ENCODE measurements around the gene PFN4. TPM values are rescaled to one million over a fixed set of nuclear protein-coding genes. Genes with fewer than 3 reads are reported as not detected.

The PFN4 gene
- total RNA-seq, 4 donors from 2014 or later, result 0.39 to 5.7 (median 1.7) TPM; not detected in 1

DNA sequence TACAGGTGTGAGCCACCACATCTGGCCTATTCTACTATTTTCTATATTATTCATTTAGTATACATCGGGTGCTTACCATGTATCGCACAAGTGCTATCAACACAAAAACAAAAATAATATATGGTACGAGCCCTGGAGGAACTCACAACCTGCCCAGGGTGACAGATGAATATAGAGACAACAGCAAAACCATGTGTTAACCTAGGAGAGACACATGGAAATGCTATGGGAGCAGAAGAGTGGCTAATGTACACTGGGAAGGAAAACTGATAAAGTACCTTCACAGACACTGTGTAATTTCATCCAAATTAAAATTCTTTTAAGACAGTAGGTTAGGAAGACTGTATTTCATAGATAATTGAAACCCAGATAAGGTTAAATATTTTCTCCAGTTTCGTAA, 50.9 kb downstream of the PFN4 start:
- TF ChIP-seq POLR2A (IDR thresholded peaks at IDR 0.05) (no peak), EP300 (IDR thresholded peaks at IDR 0.05) (no peak)
- TF ChIP-seq, protein P1, sequence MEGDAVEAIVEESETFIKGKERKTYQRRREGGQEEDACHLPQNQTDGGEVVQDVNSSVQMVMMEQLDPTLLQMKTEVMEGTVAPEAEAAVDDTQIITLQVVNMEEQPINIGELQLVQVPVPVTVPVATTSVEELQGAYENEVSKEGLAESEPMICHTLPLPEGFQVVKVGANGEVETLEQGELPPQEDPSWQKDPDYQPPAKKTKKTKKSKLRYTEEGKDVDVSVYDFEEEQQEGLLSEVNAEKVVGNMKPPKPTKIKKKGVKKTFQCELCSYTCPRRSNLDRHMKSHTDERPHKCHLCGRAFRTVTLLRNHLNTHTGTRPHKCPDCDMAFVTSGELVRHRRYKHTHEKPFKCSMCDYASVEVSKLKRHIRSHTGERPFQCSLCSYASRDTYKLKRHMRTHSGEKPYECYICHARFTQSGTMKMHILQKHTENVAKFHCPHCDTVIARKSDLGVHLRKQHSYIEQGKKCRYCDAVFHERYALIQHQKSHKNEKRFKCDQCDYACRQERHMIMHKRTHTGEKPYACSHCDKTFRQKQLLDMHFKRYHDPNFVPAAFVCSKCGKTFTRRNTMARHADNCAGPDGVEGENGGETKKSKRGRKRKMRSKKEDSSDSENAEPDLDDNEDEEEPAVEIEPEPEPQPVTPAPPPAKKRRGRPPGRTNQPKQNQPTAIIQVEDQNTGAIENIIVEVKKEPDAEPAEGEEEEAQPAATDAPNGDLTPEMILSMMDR (IDR thresholded peaks at IDR 0.05), result no peak
- 89 to 96% methylated on average over 4 of the region's 4 CpGs for WGBS, 2 donors

GRCh38 chr2:24065341-24065740, 57.8 kb downstream of the PFN4 start:
- DNase-seq (ENCODE audit: low spot score in 2 of 2), result no peak
- Histone ChIP-seq H3K4me3 (no peak overlapping the region), H3K9me3 (no peaks in the 10 kb centered on the region), H3K4me1 (no peaks in the 10 kb centered on the region), H3K27ac (no peak overlapping the region), H3K27me3 (no peaks in the 10 kb centered on the region), H3K36me3 (peaks cover 2 to 67% (median 9%) of the 10 kb centered on the region in 3 donors)
- 86 to 87% methylated on average over 2 of the region's 2 CpGs for WGBS, 2 donors
- TF ChIP-seq, protein P1 (IDR thresholded peaks at IDR 0.05), result no peak
- TF ChIP-seq EP300 (IDR thresholded peaks at IDR 0.05), result no peak
- TF ChIP-seq POLR2A (IDR thresholded peaks at IDR 0.05), result no peak

More for the DNA sequence above, 50.9 kb downstream of the PFN4 start:
- H3K27ac ChIP-seq, result no peak overlapping the region
- H3K4me1 ChIP-seq, result peaks cover 0 to 30% (median 8%) of the 10 kb centered on the region in 4 donors
- H3K4me3 ChIP-seq, result no peak overlapping the region
- DNase-seq (ENCODE audit: low spot score in 2 of 2), result no peak
- no peaks in the 10 kb centered on the region for H3K27me3 ChIP-seq
- no peaks in the 10 kb centered on the region for H3K9me3 ChIP-seq
- H3K36me3 ChIP-seq, result peaks cover 4 to 69% (median 8%) of the 10 kb centered on the region in 3 donors

Other genes with a start within 250 kb of the PFN4 start
- gene ATAD2B, start 196.2 kb downstream of the PFN4 start, total RNA-seq, result 10 to 100 TPM; 39.0 to 56.9 (median 45.2) TPM
- 10 to 100 TPM; 15.3 to 23.7 (median 17.2) TPM for gene UBXN2A, start 182.9 kb downstream of the PFN4 start, total RNA-seq
- gene MFSD2B, start 113.2 kb downstream of the PFN4 start, total RNA-seq, result 1 to 10 TPM in 1 of 4 donors, under 1 TPM in 1, not detected in 2; 0.98 to 1.0 TPM
- gene WDCP, start 75.9 kb downstream of the PFN4 start, total RNA-seq, result 1 to 10 TPM; 6.1 to 8.1 (median 6.4) TPM
- 10 to 100 TPM in 1 of 4 donors, 1 to 10 TPM in 3; 5.4 to 15.3 (median 9.0) TPM for gene FKBP1B, start 73.6 kb downstream of the PFN4 start, total RNA-seq
- 10 to 100 TPM; 73.7 to 93.1 (median 81.5) TPM for gene SF3B6, start 47.0 kb downstream of the PFN4 start, total RNA-seq
- 100 to 1,000 TPM in 3 of 4 donors, 10 to 100 TPM in 1; 21.0 to 134 (median 114) TPM for gene TP53I3, start 38.5 kb downstream of the PFN4 start, total RNA-seq
- 10 to 100 TPM; 37.7 to 68.6 (median 46.6) TPM for gene FAM228B, start 135 bp upstream of the PFN4 start, total RNA-seq
- gene FAM228A, start 51.7 kb upstream of the PFN4 start, total RNA-seq, result 1 to 10 TPM in 3 of 4 donors, under 1 TPM in 1; 0.90 to 5.0 (median 3.3) TPM
- gene ITSN2, start 237.2 kb upstream of the PFN4 start, total RNA-seq, result 10 to 100 TPM; 47.3 to 54.2 (median 48.7) TPM